Lung (tissue), 12 donors: ENCODE measurements around the gene FAAP100. TPM values are rescaled to one million over a fixed set of nuclear protein-coding genes. Genes with fewer than 3 reads are reported as not detected.

Experiments used
- ATAC-seq: fragments of 200-7000 bp; cut with Tn5 transposase; one replicate; pipeline ENCODE4 v1.9.1; 2020; ENCODE audit warnings: moderate number of reproducible peaks; ENCODE audit not compliant: insufficient read depth, low FRiP score
- DNase-seq, 3 donors: peaks; one replicate each; pipeline ENCODE4 v3.0.0-alpha.2; 2013 to 2017
- H3K27ac ChIP-seq, 2 donors: one replicate each; pipeline ENCODE4 v1.5.1; 2013; ENCODE audit warnings: mild to moderate bottlenecking in 2 of 2, moderate library complexity in 2 of 2, control low read depth in 1 of 2, inconsistent platforms in 1 of 2, low read depth in 1 of 2, low read length in 1 of 2
- H3K27me3 ChIP-seq, 3 donors: one replicate each; pipeline ENCODE4 v1.5.1; 2013; ENCODE audit warnings: low read length in 2 of 3; ENCODE audit not compliant: control insufficient read depth in 3 of 3, insufficient read depth in 3 of 3
- H3K36me3 ChIP-seq, 4 donors: one replicate each; pipeline ENCODE4 v1.5.1; 2013; ENCODE audit warnings: low read length in 4 of 4, mild to moderate bottlenecking in 1 of 4, moderate library complexity in 1 of 4; ENCODE audit not compliant: control insufficient read depth in 4 of 4, insufficient read depth in 4 of 4
- H3K4me1 ChIP-seq, 5 donors: one replicate each; pipeline ENCODE4 v1.5.1; 2013; ENCODE audit warnings: low read length in 5 of 5, mild to moderate bottlenecking in 2 of 5, moderate library complexity in 1 of 5; ENCODE audit not compliant: control insufficient read depth in 5 of 5, insufficient read depth in 5 of 5
- H3K4me3 ChIP-seq: one replicate; pipeline ENCODE4 v1.5.1; 2013; ENCODE audit warnings: mild to moderate bottlenecking, control low read depth, moderate library complexity
- H3K9ac ChIP-seq, 2 donors: one replicate each; pipeline ENCODE4 v1.5.1; 2013; ENCODE audit warnings: low read length in 2 of 2, control low read depth in 1 of 2; ENCODE audit not compliant: insufficient read depth in 1 of 2
- H3K9me3 ChIP-seq, 4 donors: one replicate each; pipeline ENCODE4 v1.5.1; 2013; ENCODE audit warnings: low read length in 3 of 4, mild to moderate bottlenecking in 1 of 4, moderate library complexity in 1 of 4; ENCODE audit not compliant: control insufficient read depth in 4 of 4, insufficient read depth in 3 of 4
- CTCF ChIP-seq: IDR thresholded peaks from 2 replicates; pipeline ENCODE4 v1.5.1; 2012; ENCODE audit warnings: mild to moderate bottlenecking; ENCODE audit errors: control extremely low read depth, extremely low read depth
- WGBS, 2 donors: extraction: QIAGEN DNeasy Blood & Tissue Kit; methylation state at CpG; one replicate each; pipeline ENCODE4 v1.1.7; 2013; 5-methylcytosine and 5-hydroxymethylcytosine counted together
- polyA plus RNA-seq, 2 donors: library from polyadenylated mRNA; stranded (reverse); fragments of 200-250 nt; gene quantifications; one replicate each; pipeline ENCODE4 v1.2.1, GENCODE V29; 2013
- total RNA-seq, 2 donors: library from RNA; depleted of rRNA in 1 of 2; stranded (reverse); fragments of >200 nt in 1 of 2; gene quantifications; one replicate each; pipeline ENCODE4 v1.2.1, GENCODE V29; 2014 to 2021
- donor health status: control.
- donor health status: control.
- donor health status: Bipolar disorder and iron deficiency.
- donor health status: healthy.
- donor health status: DM: yes; HTN: yes; CAD: no.

Gene FAAP100
- total and polyA plus RNA-seq, 4 donors: 20.8 to 34.4 (median 25.4) TPM

DNA sequence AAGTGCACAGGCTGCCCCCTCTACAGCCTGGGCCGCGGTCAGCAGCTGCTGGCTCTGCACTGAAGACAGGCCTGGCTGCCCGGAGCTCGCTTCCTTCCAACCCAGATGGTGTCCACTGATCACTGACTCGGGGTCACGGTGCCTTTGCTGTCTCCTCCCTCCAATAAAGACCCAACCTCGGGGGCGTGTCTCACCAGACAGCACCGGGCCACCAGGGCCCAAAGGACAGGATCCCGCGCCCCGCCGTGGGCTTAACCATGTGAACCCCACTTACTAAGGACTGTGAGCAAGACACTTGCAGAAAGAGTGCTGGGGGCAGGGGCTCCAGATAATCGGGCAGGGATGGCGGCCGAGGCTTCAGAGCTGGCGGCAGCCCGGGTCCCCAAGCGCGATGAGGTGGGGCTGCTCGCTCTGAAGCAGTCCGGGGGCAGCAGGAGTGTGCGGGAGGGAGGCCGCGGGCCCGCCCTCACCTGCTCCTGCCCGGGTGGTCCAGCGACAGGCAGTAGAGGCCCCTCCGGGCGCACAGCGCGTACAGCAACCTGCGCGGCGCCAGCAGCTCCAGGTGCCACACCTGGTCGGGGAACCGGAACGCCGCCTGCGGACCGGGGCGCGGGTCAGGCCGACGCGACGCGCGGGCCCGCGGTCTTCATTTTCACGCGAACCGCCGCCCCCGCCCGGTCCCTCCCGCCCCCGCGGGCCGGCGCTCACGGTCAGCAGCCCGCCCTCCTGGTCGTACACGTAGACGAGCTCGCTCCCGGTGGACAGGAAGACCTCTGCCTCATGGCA lies 502 bp downstream of the FAAP100 start:
- Histone ChIP-seq H3K27me3 (no peaks in the 10 kb centered on the region), H3K9ac (peak overlapping the region in 1 of 2 donors; percentile 23), H3K36me3 (peaks cover 0 to 35% (median 17%) of the 10 kb centered on the region in 4 donors), H3K4me1 (peaks cover 0 to 22% (median 5%) of the 10 kb centered on the region in 5 donors), H3K9me3 (no peaks in the 10 kb centered on the region), H3K27ac (peak overlapping the region; percentile 83 to 87), H3K4me3 (peak overlapping the region; percentile 87)
- DNase-seq: peak in 1 of 3 donors; percentile 19
- peak; percentile 16 for ATAC-seq
- no peak for TF ChIP-seq CTCF
- 2 to 4% methylated on average over 45 to 69 of the region's 69 CpGs for WGBS, 2 donors

GRCh38 chr17:81550830-81551457 lies 1.2 kb downstream of the FAAP100 start:
- no peaks in the 10 kb centered on the region for H3K9me3 ChIP-seq
- no peak for DNase-seq
- H3K9ac ChIP-seq: peak overlapping the region in 1 of 2 donors; percentile 23
- 85 to 89% methylated on average over 27 of the region's 27 CpGs for WGBS, 2 donors
- no peak for TF ChIP-seq CTCF
- no peaks in the 10 kb centered on the region for H3K27me3 ChIP-seq
- no peak overlapping the region for H3K27ac ChIP-seq
- H3K36me3 ChIP-seq: peaks cover 0 to 37% (median 19%) of the 10 kb centered on the region in 4 donors
- ATAC-seq: no peak
- H3K4me3 ChIP-seq: peak overlapping the region; percentile 87
- H3K4me1 ChIP-seq: peaks cover 0 to 22% (median 5%) of the 10 kb centered on the region in 5 donors

- no peak for DNase-seq
- Histone ChIP-seq H3K36me3 (peaks cover 0 to 43% (median 21%) of the 10 kb centered on the region in 4 donors), H3K4me3 (no peak overlapping the region), H3K9ac (no peak overlapping the region), H3K4me1 (peaks cover 0 to 22% (median 5%) of the 10 kb centered on the region in 5 donors), H3K27ac (no peak overlapping the region), H3K27me3 (no peaks in the 10 kb centered on the region), H3K9me3 (no peaks in the 10 kb centered on the region)
- WGBS, 2 donors: 92 to 95% methylated on average over 12 to 15 of the region's 15 CpGs
- no peak for TF ChIP-seq CTCF
- no peak for ATAC-seq
Measured at GRCh38 chr17:81550285-81550684, 1.9 kb downstream of the FAAP100 start.
